Tibial nerve (tissue), 4 donors: ENCODE results near the gene NAA40. TPM values are rescaled to one million over a fixed set of nuclear protein-coding genes. Genes with fewer than 3 reads are reported as not detected.

Source experiments
- DNase-seq, 2 donors: peaks; one replicate each; pipeline ENCODE4 v3.0.0-alpha.2; 2019; ENCODE audit warnings: low spot score in 2 of 2
- H3K27ac ChIP-seq, 4 donors: fragments of 200-600 bp; sonication (generic) in 3 of 4; one replicate each; pipeline ENCODE4 v1.5.1; 2017 to 2019; ENCODE audit warnings: mild to moderate bottlenecking in 1 of 4
- H3K27me3 ChIP-seq, 2 donors: fragments of 200-600 bp; sonication (generic) in 1 of 2; one replicate each; pipeline versions ENCODE4 v1.5.1 to v1.6.0; 2017 to 2019
- H3K36me3 ChIP-seq, 3 donors: fragments of 200-600 bp; sonication (generic); one replicate each; pipeline ENCODE4 v1.5.1; 2018 to 2019
- H3K4me1 ChIP-seq, 4 donors: fragments of 200-600 bp; sonication (generic) in 3 of 4; one replicate each; pipeline ENCODE4 v1.5.1; 2017 to 2019
- H3K4me3 ChIP-seq, 4 donors: fragments of 200-600 bp; sonication (generic) in 3 of 4; one replicate each; pipeline ENCODE4 v1.5.1; 2017 to 2019; ENCODE audit warnings: mild to moderate bottlenecking in 1 of 4, moderate library complexity in 1 of 4
- H3K9me3 ChIP-seq, 4 donors: fragments of 200-600 bp; sonication (generic) in 3 of 4; one replicate each; pipeline ENCODE4 v1.5.1; 2017 to 2019
- EP300 ChIP-seq, 2 donors: sonication (generic); formaldehyde crosslinking; IDR thresholded peaks; one replicate each; pipeline ENCODE4 v1.6.1; 2017; ENCODE audit warnings: antibody characterized with exemption in 2 of 2, mild to moderate bottlenecking in 1 of 2
- POLR2A ChIP-seq, 2 donors: fragments of 450-650 bp; IDR thresholded peaks; one replicate each; pipeline ENCODE4 v1.6.1; 2017; ENCODE audit warnings: antibody characterized with exemption in 2 of 2, mild to moderate bottlenecking in 2 of 2, moderate library complexity in 2 of 2
- WGBS, 2 donors: methylation state at CpG; one replicate each; pipeline ENCODE4 v1.1.5; 2018; 5-methylcytosine and 5-hydroxymethylcytosine counted together
- total RNA-seq, 4 donors: library from RNA; depleted of rRNA; stranded (reverse); fragments of >200 nt; gene quantifications; one replicate each; pipeline ENCODE4 v1.1.0, GENCODE V29; 2016
- TF ChIP-seq, protein P1 (sequence below), 5 experiments: fragments of 200-600 bp in 3 of 5; fragments of 450-650 bp in 2 of 5; sonication (generic) in 3 of 5; IDR thresholded peaks; one replicate each; pipeline ENCODE4 v1.5.1; 2016 to 2019; ENCODE audit warnings: antibody characterized with exemption in 5 of 5, mild to moderate bottlenecking in 3 of 5, moderate library complexity in 2 of 5

The NAA40 gene
- total RNA-seq, 4 donors from 2014 or later: 4.9 to 13.5 (median 5.6) TPM

DNA sequence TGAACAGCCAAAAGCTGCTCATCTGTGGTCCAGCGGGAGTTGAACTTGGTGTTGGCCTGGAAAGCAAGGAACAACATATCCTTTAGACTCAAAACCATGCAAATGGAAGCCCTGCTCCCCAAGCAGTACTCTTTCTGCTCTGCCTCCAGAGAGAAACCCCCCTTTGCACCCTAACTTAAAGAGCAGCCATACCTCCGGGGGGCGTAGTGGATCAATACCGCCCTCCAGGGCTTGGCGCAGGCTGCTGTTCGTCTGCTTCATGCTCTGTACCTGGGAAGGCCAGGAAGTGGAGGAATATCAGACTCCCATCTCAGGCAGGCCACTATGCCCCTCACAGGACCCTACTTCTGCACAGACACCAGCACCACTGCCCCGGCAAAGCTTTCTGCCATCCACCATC lies 26.1 kb upstream of the NAA40 start:
- TF ChIP-seq, protein P1, sequence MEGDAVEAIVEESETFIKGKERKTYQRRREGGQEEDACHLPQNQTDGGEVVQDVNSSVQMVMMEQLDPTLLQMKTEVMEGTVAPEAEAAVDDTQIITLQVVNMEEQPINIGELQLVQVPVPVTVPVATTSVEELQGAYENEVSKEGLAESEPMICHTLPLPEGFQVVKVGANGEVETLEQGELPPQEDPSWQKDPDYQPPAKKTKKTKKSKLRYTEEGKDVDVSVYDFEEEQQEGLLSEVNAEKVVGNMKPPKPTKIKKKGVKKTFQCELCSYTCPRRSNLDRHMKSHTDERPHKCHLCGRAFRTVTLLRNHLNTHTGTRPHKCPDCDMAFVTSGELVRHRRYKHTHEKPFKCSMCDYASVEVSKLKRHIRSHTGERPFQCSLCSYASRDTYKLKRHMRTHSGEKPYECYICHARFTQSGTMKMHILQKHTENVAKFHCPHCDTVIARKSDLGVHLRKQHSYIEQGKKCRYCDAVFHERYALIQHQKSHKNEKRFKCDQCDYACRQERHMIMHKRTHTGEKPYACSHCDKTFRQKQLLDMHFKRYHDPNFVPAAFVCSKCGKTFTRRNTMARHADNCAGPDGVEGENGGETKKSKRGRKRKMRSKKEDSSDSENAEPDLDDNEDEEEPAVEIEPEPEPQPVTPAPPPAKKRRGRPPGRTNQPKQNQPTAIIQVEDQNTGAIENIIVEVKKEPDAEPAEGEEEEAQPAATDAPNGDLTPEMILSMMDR (IDR thresholded peaks at IDR 0.05): no peak
- TF ChIP-seq EP300 (IDR thresholded peaks at IDR 0.05) (no peak), POLR2A (IDR thresholded peaks at IDR 0.05) (no peak)
- no peak for DNase-seq
- H3K4me1 ChIP-seq: peaks cover 0 to 65% (median 36%) of the 10 kb centered on the region in 4 donors
- H3K36me3 ChIP-seq: peaks cover 0 to 15% (median 5%) of the 10 kb centered on the region in 3 donors
- H3K9me3 ChIP-seq: no peaks in the 10 kb centered on the region
- no peak overlapping the region for H3K4me3 ChIP-seq
- no peaks in the 10 kb centered on the region for H3K27me3 ChIP-seq
- no peak overlapping the region for H3K27ac ChIP-seq
- WGBS, 2 donors: 84 to 89% methylated on average over 7 of the region's 7 CpGs

DNA sequence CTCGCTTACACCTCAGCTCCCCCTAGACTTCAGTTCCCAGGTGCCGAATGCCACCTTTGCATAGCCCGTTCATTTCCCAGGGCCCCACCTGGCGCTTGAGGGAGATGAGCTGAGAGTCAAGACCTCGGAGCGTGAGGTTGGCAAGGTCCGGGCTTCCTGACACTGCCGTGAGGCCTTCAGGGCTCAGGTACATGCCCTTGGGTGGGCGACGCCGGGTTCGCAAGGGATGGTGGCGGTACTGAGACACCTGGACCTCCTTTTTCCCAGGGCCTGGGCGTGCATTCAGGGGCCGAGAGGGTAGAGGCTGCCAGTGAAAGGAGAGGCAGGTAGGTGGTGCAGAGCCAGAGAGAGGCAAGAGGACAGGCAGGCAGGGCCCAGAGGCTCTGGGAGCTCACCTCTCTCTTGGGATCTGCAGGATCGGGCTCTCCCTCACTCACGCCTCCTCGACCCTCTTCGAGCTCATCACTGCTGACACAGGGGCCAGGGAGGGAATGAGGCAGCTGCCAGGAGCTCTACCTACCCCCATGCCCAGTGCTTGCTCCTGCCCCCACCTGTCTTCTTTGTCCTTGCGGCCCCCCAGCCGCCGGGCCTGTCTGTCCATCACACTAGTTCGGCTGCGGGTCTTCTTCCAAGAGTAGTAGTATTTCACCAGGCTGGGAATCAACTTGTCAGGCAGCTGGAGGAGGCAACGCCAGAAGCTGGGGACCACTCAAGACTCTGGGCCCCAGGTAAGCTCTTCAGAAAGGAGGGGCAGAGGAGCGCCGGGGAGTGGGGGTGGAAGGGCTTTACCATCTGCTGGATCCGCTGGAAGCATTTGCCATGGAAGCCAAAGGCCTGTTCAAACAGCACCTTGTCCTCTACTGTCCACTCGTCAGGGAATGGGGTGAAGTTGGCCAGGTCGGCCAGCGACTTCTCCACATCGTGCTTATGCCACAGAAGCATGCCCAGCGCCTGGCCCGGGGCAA lies 24.7 kb upstream of the NAA40 start:
- Histone ChIP-seq H3K4me3 (no peak overlapping the region), H3K9me3 (no peaks in the 10 kb centered on the region), H3K27ac (no peak overlapping the region), H3K36me3 (peaks cover 0 to 3% (median 3%) of the 10 kb centered on the region in 3 donors), H3K4me1 (peaks cover 0 to 65% (median 32%) of the 10 kb centered on the region in 4 donors), H3K27me3 (no peaks in the 10 kb centered on the region)
- 90% methylated on average over 27 to 33 of the region's 34 CpGs for WGBS, 2 donors
- DNase-seq: no peak
- TF ChIP-seq, protein P1 (IDR thresholded peaks at IDR 0.05): no peak
- TF ChIP-seq EP300 (IDR thresholded peaks at IDR 0.05) (no peak), POLR2A (IDR thresholded peaks at IDR 0.05) (no peak)

DNA sequence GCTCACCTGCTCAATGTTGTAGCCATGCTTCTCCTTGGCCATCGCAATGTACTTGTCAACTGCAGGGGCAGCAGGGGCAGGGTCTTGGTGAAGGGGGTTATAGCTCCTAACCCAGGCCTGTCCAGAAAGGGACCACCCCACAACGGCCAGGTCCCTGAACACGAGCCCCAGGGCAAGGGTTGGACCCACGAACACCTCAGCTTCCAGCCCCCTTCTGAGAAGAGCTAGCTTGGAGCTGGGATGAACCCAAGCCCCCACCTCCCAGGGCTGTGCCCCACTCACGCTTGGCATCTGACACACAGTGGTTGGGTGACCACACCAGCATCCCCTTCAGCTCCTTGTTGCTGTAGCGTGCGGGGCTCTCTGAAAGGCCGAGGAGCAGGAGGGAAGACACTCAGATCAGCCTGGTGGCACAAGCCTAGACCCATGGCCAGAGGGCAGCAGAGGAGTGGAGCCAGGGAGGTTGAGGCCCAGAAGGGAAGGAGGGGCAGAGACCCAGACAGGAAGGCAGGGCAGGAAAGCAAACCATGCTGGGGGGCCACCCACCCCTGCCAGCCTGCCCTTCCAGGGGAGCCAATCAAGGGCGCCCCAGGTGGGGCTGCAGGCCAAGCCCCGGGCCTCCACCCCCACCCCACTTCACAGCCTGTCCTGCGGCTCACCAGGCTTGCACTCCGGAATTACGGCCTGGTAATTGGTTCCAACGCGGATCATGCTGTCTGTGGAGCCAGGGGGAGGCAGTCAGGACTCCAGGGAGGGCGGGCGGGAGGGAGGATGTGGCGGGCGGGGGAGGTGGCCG lies 23.7 kb upstream of the NAA40 start:
- no peaks in the 10 kb centered on the region for H3K27me3 ChIP-seq
- TF ChIP-seq EP300 (IDR thresholded peaks at IDR 0.05) (no peak), POLR2A (IDR thresholded peaks at IDR 0.05) (no peak)
- TF ChIP-seq, protein P1 (IDR thresholded peaks at IDR 0.05): no peak
- peaks cover 0 to 65% (median 38%) of the 10 kb centered on the region in 4 donors for H3K4me1 ChIP-seq
- no peaks in the 10 kb centered on the region for H3K9me3 ChIP-seq
- no peak for DNase-seq
- no peaks in the 10 kb centered on the region for H3K36me3 ChIP-seq
- 68 to 93% methylated on average over 8 to 18 of the region's 20 CpGs for WGBS, 2 donors
- H3K27ac ChIP-seq: no peak overlapping the region
- no peak overlapping the region for H3K4me3 ChIP-seq

DNA sequence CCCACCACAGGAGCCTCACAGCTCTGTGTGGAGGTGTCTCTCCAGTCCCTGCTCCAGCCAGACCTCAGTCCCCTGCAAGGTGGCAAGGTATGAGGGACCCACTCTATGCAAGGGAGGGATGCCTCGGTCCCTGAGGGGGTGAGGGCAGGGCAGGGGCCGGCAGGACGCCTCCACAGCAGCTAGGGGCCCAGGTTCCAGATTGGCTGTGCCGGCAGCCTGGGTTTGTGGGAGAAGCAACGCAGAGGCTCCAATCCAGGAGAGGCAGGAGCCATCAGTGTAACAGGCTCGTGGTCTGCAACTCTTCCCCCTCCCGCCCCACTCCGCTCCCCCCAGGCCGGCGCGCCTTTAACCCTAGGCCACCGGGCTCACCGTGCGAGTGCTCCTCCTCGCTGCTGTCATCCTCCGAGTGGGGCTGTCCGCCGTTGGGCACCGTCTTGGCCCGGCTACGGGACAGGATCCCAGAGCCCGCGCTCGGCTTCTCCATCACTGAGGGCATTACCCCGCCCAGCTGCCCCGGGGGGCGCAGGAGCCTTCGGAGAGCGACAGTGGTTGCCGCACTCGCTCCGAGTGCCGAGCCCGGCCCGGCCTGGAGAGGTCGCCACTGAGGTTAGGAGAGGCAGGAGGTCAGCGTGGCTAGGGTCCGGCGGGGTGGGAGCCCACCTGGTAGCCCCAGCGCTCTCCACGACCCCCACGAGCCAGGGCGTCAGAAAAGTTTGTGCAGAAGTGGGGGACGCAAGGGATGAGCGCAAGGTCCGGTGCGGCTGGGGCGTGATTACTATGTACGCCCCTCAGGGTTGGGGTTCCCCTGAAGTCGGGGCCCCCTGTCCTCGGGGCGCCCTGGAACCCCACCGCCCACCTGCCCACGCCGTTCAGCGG lies 22.6 kb upstream of the NAA40 start:
- H3K9me3 ChIP-seq: no peaks in the 10 kb centered on the region
- H3K36me3 ChIP-seq: no peaks in the 10 kb centered on the region
- TF ChIP-seq POLR2A (IDR thresholded peaks at IDR 0.05) (no peak), EP300 (IDR thresholded peaks at IDR 0.05) (no peak)
- TF ChIP-seq, protein P1 (IDR thresholded peaks at IDR 0.05): peak in 4 of 5 experiments; percentile 21 to 40 (median 33)
- peak overlapping the region; percentile 22 to 60 (median 41) for H3K4me3 ChIP-seq
- H3K4me1 ChIP-seq: peaks cover 0 to 62% (median 42%) of the 10 kb centered on the region in 4 donors
- H3K27ac ChIP-seq: peak overlapping the region in 1 of 4 donors; percentile 8
- WGBS, 2 donors: 1 to 3% methylated on average over 28 to 42 of the region's 56 CpGs
- H3K27me3 ChIP-seq: no peaks in the 10 kb centered on the region
- peak in 1 of 2 donors; percentile 24 for DNase-seq
